Cardiac muscle cell (in vitro differentiated cells and primary cell): Measurements from ENCODE around the gene DYNLT1. TPM values are rescaled to one million over a fixed set of nuclear protein-coding genes. Genes with fewer than 3 reads are reported as not detected.
A peak's percentile ranks its signal among the peaks of the same experiment; 100 is the strongest.
"Not testable (repeated sequence)": the region's sequence is repeated elsewhere in the genome, so short reads cannot be mapped to it uniquely, and the experiment has no call there.

ENCODE experiments used
- DNase-seq, 2 donors: peaks; one replicate each; pipeline versions ENCODE4 v3.0.0 to v3.0.0-alpha.2; 2010 to 2017; ENCODE audit warnings: low read depth in 1 of 2, low spot score in 1 of 2
- H3K27ac ChIP-seq: fragments of 200-600 bp; sonication (generic); 2 replicates; pipeline ENCODE4 v1.5.1; 2016
- H3K27me3 ChIP-seq: fragments of 200-600 bp; sonication (generic); 2 replicates; pipeline ENCODE4 v1.6.0; 2016; ENCODE audit warnings: control low read depth
- H3K36me3 ChIP-seq: fragments of 200-600 bp; sonication (generic); 2 replicates; pipeline ENCODE4 v1.5.1; 2016; ENCODE audit warnings: control low read depth
- H3K4me1 ChIP-seq: fragments of 200-600 bp; sonication (generic); 2 replicates; pipeline ENCODE4 v1.8.1; 2017; ENCODE audit warnings: low read depth, mild to moderate bottlenecking, mixed run types
- H3K4me3 ChIP-seq: fragments of 200-600 bp; sonication (generic); 2 replicates; pipeline ENCODE4 v1.5.1; 2016; ENCODE audit warnings: mild to moderate bottlenecking
- H3K9me3 ChIP-seq: fragments of 200-600 bp; sonication (generic); 2 replicates; pipeline ENCODE4 v1.5.1; 2017; ENCODE audit warnings: low read depth, mild to moderate bottlenecking, control low read depth
- polyA plus RNA-seq: library from polyadenylated mRNA; unstranded; fragments of >200 nt; fragmentation: Nextera tagmentation; extraction: Ambion mirVana; gene quantifications from 2 replicates; pipeline ENCODE4 v1.2.1, GENCODE V29; 2016
- total RNA-seq: library from RNA; depleted of rRNA; stranded (reverse); fragments of >200 nt; gene quantifications from 2 replicates; pipeline ENCODE4 v1.2.3, GENCODE V29; 2016
- TF ChIP-seq, protein P1 (sequence below): IDR thresholded peaks from 2 replicates; pipeline ENCODE4 v1.5.1; 2012; ENCODE audit warnings: low read depth, mild to moderate bottlenecking, low read length

The DYNLT1 gene
- total and polyA plus RNA-seq, 2 experiments from 2014 or later = 86.5 to 459 TPM

DNA sequence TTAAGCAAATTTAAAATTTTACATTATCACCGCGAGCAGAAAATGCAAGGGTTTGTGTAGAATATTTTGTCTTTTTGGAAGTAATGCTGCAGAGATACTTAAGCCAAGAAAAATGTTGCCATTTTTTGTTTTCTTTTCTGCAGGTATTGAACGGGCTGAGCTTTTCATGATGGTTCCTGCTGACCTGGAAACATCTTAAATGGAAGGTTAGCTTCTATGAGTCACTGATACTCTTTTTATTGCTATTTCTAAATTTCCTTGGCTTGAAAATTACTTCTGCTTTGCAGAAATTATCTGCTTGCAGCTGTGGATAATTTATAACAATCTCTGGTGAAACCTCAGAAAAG is 18.0 kb upstream of the DYNLT1 start:
- Histone ChIP-seq H3K27me3 (no peaks in the 10 kb centered on the region), H3K4me3 (no peak overlapping the region), H3K9me3 (no peaks in the 10 kb centered on the region), H3K4me1 (peaks cover 12% of the 10 kb centered on the region), H3K36me3 (no peaks in the 10 kb centered on the region), H3K27ac (no peak overlapping the region)
- TF ChIP-seq, protein P1, sequence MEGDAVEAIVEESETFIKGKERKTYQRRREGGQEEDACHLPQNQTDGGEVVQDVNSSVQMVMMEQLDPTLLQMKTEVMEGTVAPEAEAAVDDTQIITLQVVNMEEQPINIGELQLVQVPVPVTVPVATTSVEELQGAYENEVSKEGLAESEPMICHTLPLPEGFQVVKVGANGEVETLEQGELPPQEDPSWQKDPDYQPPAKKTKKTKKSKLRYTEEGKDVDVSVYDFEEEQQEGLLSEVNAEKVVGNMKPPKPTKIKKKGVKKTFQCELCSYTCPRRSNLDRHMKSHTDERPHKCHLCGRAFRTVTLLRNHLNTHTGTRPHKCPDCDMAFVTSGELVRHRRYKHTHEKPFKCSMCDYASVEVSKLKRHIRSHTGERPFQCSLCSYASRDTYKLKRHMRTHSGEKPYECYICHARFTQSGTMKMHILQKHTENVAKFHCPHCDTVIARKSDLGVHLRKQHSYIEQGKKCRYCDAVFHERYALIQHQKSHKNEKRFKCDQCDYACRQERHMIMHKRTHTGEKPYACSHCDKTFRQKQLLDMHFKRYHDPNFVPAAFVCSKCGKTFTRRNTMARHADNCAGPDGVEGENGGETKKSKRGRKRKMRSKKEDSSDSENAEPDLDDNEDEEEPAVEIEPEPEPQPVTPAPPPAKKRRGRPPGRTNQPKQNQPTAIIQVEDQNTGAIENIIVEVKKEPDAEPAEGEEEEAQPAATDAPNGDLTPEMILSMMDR = no peak
- no peak for DNase-seq

DNA sequence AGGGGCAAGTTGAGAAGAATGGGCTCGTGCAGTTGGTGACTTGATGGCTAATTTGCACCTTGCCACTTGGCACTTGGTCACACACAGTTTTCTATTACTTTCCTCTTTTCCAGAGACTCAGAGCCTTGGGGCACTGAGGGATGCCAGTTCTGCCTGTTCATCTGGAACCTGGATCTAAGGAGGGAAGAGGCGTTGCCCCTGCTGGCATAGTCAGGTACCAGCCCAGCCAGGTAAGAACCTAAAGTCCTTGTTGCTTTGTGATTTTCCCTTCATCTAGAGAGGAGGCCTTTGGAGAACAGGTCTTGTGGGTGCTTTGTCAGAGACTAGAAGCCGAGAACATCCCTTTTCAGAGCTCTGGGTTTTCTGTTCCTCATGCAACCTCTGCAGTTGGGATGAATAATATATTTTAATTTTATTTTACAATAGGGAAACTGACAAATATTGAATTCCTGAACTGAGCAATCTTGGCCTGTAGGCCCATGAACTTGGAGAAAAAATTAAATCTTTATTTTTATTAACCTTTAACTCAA is 16.7 kb upstream of the DYNLT1 start:
- DNase-seq = no peak
- Histone ChIP-seq H3K27me3 (no peaks in the 10 kb centered on the region), H3K36me3 (no peaks in the 10 kb centered on the region), H3K9me3 (no peaks in the 10 kb centered on the region), H3K4me1 (peaks cover 3% of the 10 kb centered on the region), H3K4me3 (no peak overlapping the region), H3K27ac (no peak overlapping the region)
- TF ChIP-seq, protein P1 = no peak

DNA sequence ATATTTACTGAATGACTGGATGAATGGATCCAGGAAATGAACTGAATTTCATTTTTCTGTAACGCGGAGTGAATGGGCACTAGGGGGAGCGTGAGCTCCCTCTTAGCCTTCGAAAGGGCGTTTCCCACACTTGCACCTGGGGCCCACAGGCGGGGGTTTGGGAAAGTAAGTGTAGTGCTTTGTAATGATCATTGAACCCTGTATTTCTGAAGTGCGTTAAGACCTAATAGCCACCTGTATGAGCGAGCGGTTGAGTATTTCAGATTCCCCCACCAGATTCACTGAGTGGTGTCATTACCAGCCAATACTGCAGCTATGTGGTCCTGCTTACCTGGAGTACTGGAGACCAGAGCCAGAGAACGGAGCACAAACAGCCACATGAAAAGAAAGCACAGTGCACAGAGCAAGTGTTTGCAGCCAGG is 15.8 kb upstream of the DYNLT1 start:
- Histone ChIP-seq H3K4me1 (peaks cover 5% of the 10 kb centered on the region), H3K27ac (no peak overlapping the region), H3K4me3 (no peak overlapping the region), H3K27me3 (no peaks in the 10 kb centered on the region), H3K36me3 (no peaks in the 10 kb centered on the region), H3K9me3 (no peaks in the 10 kb centered on the region)
- DNase-seq = peak in 1 of 2 donors; percentile 19
- TF ChIP-seq, protein P1 = peak; percentile 62

DNA sequence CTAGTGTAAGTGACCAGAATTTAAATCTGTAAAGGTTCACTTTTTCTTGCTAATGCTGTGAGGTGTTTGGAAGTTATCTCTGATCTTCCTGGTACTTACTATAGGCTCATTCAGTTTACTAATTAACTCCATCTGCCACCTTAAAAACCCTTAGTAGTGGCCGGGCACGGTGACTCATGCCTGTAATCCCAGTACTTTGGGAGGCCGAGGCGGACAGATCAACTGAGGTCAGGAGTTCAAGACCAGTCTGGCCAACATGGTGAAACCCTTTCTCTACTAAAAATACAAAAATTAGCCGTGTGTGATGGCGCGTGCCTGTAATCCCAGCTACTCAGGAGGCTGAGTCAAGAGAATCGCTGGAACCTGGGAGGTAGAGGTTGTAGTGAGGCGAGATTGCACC is 12.4 kb upstream of the DYNLT1 start:
- not testable (repeated sequence) for H3K4me3 ChIP-seq, H3K27me3 ChIP-seq, H3K36me3 ChIP-seq, H3K27ac ChIP-seq, H3K9me3 ChIP-seq
- DNase-seq = peak in 1 of 2 donors; percentile 41
- peaks cover 21% of the 10 kb centered on the region for H3K4me1 ChIP-seq

DNA sequence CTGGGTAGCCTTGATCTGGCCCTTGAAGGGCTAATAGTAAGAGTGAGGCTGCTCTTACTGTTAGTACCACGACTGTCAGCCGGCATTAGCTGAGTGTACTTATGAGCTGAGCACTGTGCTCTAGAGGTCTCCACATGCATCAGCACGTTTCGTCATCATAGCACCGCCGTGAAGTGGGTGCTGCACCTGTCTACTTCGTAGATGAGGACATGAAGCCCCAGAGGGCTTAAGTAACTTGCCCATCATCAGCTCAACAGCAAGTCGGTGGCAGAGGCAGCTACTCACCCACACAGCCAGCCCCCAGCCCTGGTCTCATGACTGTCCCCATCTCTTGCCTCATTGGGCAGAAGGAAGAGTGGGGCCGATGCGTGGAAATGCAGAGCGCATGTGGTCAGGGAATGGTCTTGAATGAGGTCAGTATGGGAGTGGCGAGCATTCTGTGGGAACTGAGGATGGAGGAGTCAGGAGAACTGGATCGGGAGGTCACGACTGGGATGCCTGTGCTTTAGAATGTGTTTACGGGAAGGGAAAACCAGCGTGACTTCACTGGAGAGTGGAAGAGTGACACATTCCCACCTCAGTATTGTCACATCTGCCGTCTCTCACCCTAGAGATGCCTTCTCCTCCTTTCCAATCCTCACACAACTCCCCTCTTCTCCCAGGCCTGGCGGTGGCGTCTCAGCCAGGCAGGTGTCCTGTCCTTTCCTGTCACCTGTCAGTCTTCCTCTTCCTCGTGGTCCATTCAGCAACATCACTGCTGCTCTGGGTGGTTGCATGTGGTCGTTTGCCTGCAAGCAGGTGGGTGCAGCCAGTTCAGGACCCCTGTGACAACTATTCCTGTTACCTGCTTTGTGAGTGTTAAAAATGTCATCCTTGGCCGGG is 11.3 kb upstream of the DYNLT1 start:
- TF ChIP-seq, protein P1 = no peak
- no peaks in the 10 kb centered on the region for H3K36me3 ChIP-seq
- peak in 1 of 2 donors; percentile 18 for DNase-seq
- H3K27me3 ChIP-seq = no peaks in the 10 kb centered on the region
- no peak overlapping the region for H3K4me3 ChIP-seq
- no peaks in the 10 kb centered on the region for H3K9me3 ChIP-seq
- peaks cover 21% of the 10 kb centered on the region for H3K4me1 ChIP-seq
- H3K27ac ChIP-seq = peak overlapping the region; percentile 74

DNA sequence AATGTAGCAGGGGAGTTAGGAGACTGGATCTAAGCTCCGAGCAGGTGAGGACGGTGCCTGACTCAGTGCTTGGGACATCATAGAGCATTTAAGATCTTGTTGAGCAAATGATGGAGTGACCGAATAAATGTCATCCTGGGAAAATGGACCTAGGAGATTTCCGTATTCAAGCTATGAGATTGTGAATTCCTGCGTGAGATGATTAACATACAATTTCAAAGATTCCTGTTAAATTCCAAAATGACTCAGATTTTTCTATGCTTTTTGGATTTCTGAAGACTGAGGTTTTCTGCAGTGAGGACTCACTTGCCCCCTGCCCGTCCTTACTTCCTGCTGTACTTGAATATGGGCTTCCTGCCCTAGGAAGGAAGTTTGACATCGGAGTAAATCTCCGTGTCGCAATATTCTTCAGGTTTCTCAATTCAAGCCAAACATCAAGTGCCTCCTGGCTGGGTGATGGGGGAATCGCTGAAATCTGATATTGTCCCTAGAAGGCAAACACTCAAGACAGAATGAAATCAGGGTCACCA is 10.5 kb upstream of the DYNLT1 start:
- peaks cover 23% of the 10 kb centered on the region for H3K4me1 ChIP-seq
- DNase-seq = peak in 1 of 2 donors; percentile 83
- no peaks in the 10 kb centered on the region for H3K27me3 ChIP-seq
- no peaks in the 10 kb centered on the region for H3K36me3 ChIP-seq
- peak overlapping the region; percentile 74 for H3K27ac ChIP-seq
- TF ChIP-seq, protein P1 = peak; percentile 6
- no peaks in the 10 kb centered on the region for H3K9me3 ChIP-seq
- H3K4me3 ChIP-seq = no peak overlapping the region
